Vagina (tissue), 2 donors: Measurements from ENCODE around the gene MED15.
"Not testable (repeated sequence)": the region's sequence is repeated elsewhere in the genome, so short reads cannot be mapped to it uniquely, and the experiment has no call there.

Experiments used
- CTCF ChIP-seq, 3 experiments: fragments of 450-650 bp in 2 of 3; fragments of 200-600 bp in 1 of 3; sonication (generic) in 1 of 3; IDR thresholded peaks; one replicate each; pipeline ENCODE4 v1.5.1; 2017 to 2019; ENCODE audit warnings: antibody characterized with exemption in 3 of 3, mild to moderate bottlenecking in 2 of 3, moderate library complexity in 2 of 3
- POLR2A ChIP-seq, 2 donors: fragments of 450-650 bp; IDR thresholded peaks; one replicate each; pipeline ENCODE4 v1.6.1; 2017; ENCODE audit warnings: antibody characterized with exemption in 2 of 2, mild to moderate bottlenecking in 2 of 2, moderate library complexity in 2 of 2

- TF ChIP-seq CTCF, POLR2A (IDR thresholded peaks at IDR 0.05): not testable (repeated sequence)
Observed at GRCh38 chr22:20545318-20545634, 37.9 kb downstream of the MED15 start.
